GM18499 (cell line): Measurements from ENCODE around the gene OR5B3.
"Not testable (repeated sequence)": the region's sequence is repeated elsewhere in the genome, so short reads cannot be mapped to it uniquely, and the experiment has no call there.

Source experiments
- ATAC-seq: cut with Tn5 transposase; IDR thresholded peaks from one replicate; pipeline ENCODE4 v1.9.1; 2021; ENCODE audit warnings: moderate number of reproducible peaks; ENCODE audit not compliant: insufficient read depth, unreplicated experiment

The OR5B3 gene

GRCh38 chr11:58406774-58407173, at the start of gene OR5B3:
TSS of gene OR5B3 (minus strand) at chr11:58406874. CDS start at chr11:58403409, 3,465 bp downstream.
- ATAC-seq: no peak

GRCh38 chr11:58451585-58451984, 44.9 kb upstream of the OR5B3 start:
- no peak for ATAC-seq

GRCh38 chr11:58446294-58446693, 39.6 kb upstream of the OR5B3 start:
- no peak for ATAC-seq

- no peak for ATAC-seq
Measured at GRCh38 chr11:58444300-58444699, 37.6 kb upstream of the OR5B3 start.

- ATAC-seq: no peak
Measured at GRCh38 chr11:58442136-58442535, 35.5 kb upstream of the OR5B3 start, which contains the start of gene OR5B12. TSS of gene OR5B12 (minus strand) at chr11:58442236. CDS start at chr11:58440151, 2,085 bp downstream.

- ATAC-seq: no peak
Measured at GRCh38 chr11:58438486-58438885, 31.8 kb upstream of the OR5B3 start.

- no peak for ATAC-seq
Measured at GRCh38 chr11:58434217-58434616, 27.5 kb upstream of the OR5B3 start.

- peak; percentile 89 for ATAC-seq
Measured at GRCh38 chr11:58433638-58434203, 27.0 kb upstream of the OR5B3 start.

- ATAC-seq: no peak
Measured at GRCh38 chr11:58429273-58429672, 22.6 kb upstream of the OR5B3 start.

- no peak for ATAC-seq
Measured at GRCh38 chr11:58428021-58428420, 21.3 kb upstream of the OR5B3 start, which contains the start of gene OR5B2. TSS of gene OR5B2 (minus strand) at chr11:58428121. CDS start at chr11:58423261, 4,860 bp downstream.

GRCh38 chr11:58399622-58400021, 7.1 kb downstream of the OR5B3 start:
- ATAC-seq: not testable (repeated sequence)

GRCh38 chr11:58395581-58395980, 11.1 kb downstream of the OR5B3 start:
- ATAC-seq: no peak

GRCh38 chr11:58394195-58394594, 12.5 kb downstream of the OR5B3 start:
- ATAC-seq: no peak

- no peak for ATAC-seq
Measured at GRCh38 chr11:58392746-58393145, 13.9 kb downstream of the OR5B3 start.

GRCh38 chr11:58391879-58392278, 14.8 kb downstream of the OR5B3 start:
- ATAC-seq: no peak

- ATAC-seq: no peak
Measured at GRCh38 chr11:58390551-58391063, 16.1 kb downstream of the OR5B3 start.

- no peak for ATAC-seq
Measured at GRCh38 chr11:58358969-58359368, 47.7 kb downstream of the OR5B3 start, which contains the start of gene OR5B17. TSS of gene OR5B17 (minus strand) at chr11:58359069. CDS start at chr11:58359069, 0 bp downstream.

GRCh38 chr11:58354727-58355126, 51.9 kb downstream of the OR5B3 start:
- no peak for ATAC-seq
